Vagina (tissue), 2 donors: ENCODE measurements around the gene MOV10L1. TPM values are rescaled to one million over a fixed set of nuclear protein-coding genes. Genes with fewer than 3 reads are reported as not detected.

Experiments used
- DNase-seq, 2 donors: peaks; one replicate each; pipeline ENCODE4 v3.0.0-alpha.2; 2017; ENCODE audit errors: extremely low spot score in 2 of 2
- H3K27ac ChIP-seq: fragments of 200-600 bp; sonication (generic); one replicate; pipeline ENCODE4 v1.5.1; 2019
- H3K27me3 ChIP-seq: fragments of 200-600 bp; sonication (generic); one replicate; pipeline ENCODE4 v1.5.1; 2019
- H3K36me3 ChIP-seq, 2 donors: fragments of 200-600 bp; sonication (generic); one replicate each; pipeline ENCODE4 v1.5.1; 2017 to 2019
- H3K4me1 ChIP-seq: fragments of 200-600 bp; sonication (generic); one replicate; pipeline ENCODE4 v1.5.1; 2019
- H3K4me3 ChIP-seq, 2 donors: fragments of 200-600 bp; sonication (generic); 1 replicate in 1 of 2; 2 replicates in 1 of 2; pipeline ENCODE4 v1.5.1; 2016 to 2019
- H3K9me3 ChIP-seq: fragments of 200-600 bp; sonication (generic); one replicate; pipeline ENCODE4 v1.5.1; 2019
- CTCF ChIP-seq, 3 experiments: fragments of 450-650 bp in 2 of 3; fragments of 200-600 bp in 1 of 3; sonication (generic) in 1 of 3; IDR thresholded peaks; one replicate each; pipeline ENCODE4 v1.5.1; 2017 to 2019; ENCODE audit warnings: antibody characterized with exemption in 3 of 3, mild to moderate bottlenecking in 2 of 3, moderate library complexity in 2 of 3
- POLR2A ChIP-seq, 2 donors: fragments of 450-650 bp; IDR thresholded peaks; one replicate each; pipeline ENCODE4 v1.6.1; 2017; ENCODE audit warnings: antibody characterized with exemption in 2 of 2, mild to moderate bottlenecking in 2 of 2, moderate library complexity in 2 of 2
- POLR2AphosphoS5 ChIP-seq, 2 donors: sonication (generic); formaldehyde crosslinking; IDR thresholded peaks; one replicate each; pipeline ENCODE4 v1.9.0; 2017; ENCODE audit warnings: antibody characterized with exemption in 2 of 2, mild to moderate bottlenecking in 2 of 2, low read depth in 1 of 2; ENCODE audit not compliant: insufficient read depth in 1 of 2
- intact Hi-C: fragments of 100-400 bp; cut with DNase I; formaldehyde crosslinking; loops from one replicate; pipeline ENCODE4 v1.15.1; 2023
- total RNA-seq: library from RNA; depleted of rRNA; stranded (reverse); fragments of >200 nt; gene quantifications from one replicate; pipeline ENCODE4 v1.2.3, GENCODE V29; 2016

The MOV10L1 gene
- total RNA-seq, 1 donor from 2014 or later, result 0.98 TPM

GRCh38 chr22:50210378-50211139 is 120.8 kb downstream of the MOV10L1 start:
- Histone ChIP-seq H3K4me1 (peaks cover 29% of the 10 kb centered on the region), H3K27ac (no peak overlapping the region), H3K4me3 (no peak overlapping the region), H3K27me3 (no peaks in the 10 kb centered on the region), H3K36me3 (peaks cover 0 to 55% of the 10 kb centered on the region in 2 donors), H3K9me3 (no peaks in the 10 kb centered on the region)
- intact Hi-C loops, result no loop called here
- no peak for DNase-seq
- no peak for TF ChIP-seq POLR2A (IDR thresholded peaks at IDR 0.05)
- no peak for TF ChIP-seq CTCF (IDR thresholded peaks at IDR 0.05)
- no peak for TF ChIP-seq POLR2AphosphoS5 (IDR thresholded peaks at IDR 0.05; ENCODE audit: insufficient read depth in 1 of 2, low read depth in 1 of 2)

DNA sequence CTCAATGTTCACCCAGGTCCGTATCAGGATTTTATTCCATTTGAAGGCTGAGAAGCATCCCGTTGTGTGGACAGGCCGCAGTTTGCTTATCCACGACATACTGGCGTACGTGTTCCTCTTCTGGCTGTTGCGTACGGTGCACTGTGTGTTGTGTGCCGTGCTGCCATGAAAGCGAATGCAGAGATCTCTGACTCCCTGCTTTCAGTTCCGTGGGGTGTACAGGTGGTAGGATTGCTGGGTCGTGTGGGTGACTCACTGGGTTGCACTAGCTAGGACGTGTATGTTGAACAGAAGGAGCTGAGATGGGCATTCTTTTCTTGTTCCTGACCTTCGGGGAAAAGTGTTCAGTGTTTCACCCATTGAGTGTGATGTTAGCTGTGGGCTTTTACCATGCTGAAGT is 121.3 kb downstream of the MOV10L1 start:
- no peak overlapping the region for H3K27ac ChIP-seq
- H3K9me3 ChIP-seq, result no peaks in the 10 kb centered on the region
- H3K4me3 ChIP-seq, result no peak overlapping the region
- H3K36me3 ChIP-seq, result peaks cover 0 to 61% of the 10 kb centered on the region in 2 donors
- H3K27me3 ChIP-seq, result no peaks in the 10 kb centered on the region
- TF ChIP-seq CTCF (IDR thresholded peaks at IDR 0.05) (no peak), POLR2A (IDR thresholded peaks at IDR 0.05) (no peak), POLR2AphosphoS5 (IDR thresholded peaks at IDR 0.05; ENCODE audit: insufficient read depth in 1 of 2, low read depth in 1 of 2) (no peak)
- intact Hi-C loops, result no loop called here
- no peak for DNase-seq
- peaks cover 27% of the 10 kb centered on the region for H3K4me1 ChIP-seq

Other genes starting within 250 kb of the MOV10L1 start
- gene ZBED4, start 236.2 kb upstream of the MOV10L1 start, total RNA-seq, result 9.1 TPM
- gene ALG12, start 171.6 kb upstream of the MOV10L1 start, total RNA-seq, result 21.4 TPM
- gene CRELD2, start 171.4 kb upstream of the MOV10L1 start, total RNA-seq, result 34.4 TPM
- gene PIM3, start 129.2 kb upstream of the MOV10L1 start, total RNA-seq, result 97.2 TPM
- not detected for gene IL17REL, start 77.2 kb upstream of the MOV10L1 start, total RNA-seq
- not detected for gene TTLL8, start 31.7 kb upstream of the MOV10L1 start, total RNA-seq
- 29.2 TPM for gene MLC1, start 4.6 kb upstream of the MOV10L1 start, total RNA-seq
- gene PANX2, start 80.7 kb downstream of the MOV10L1 start, total RNA-seq, result 4.2 TPM
- 40.3 TPM for gene TRABD, start 95.9 kb downstream of the MOV10L1 start, total RNA-seq
- gene SELENOO, start 111.0 kb downstream of the MOV10L1 start, total RNA-seq, result 39.0 TPM
- 45.4 TPM for gene TUBGCP6, start 155.0 kb downstream of the MOV10L1 start, total RNA-seq
- 29.2 TPM for gene HDAC10, start 161.3 kb downstream of the MOV10L1 start, total RNA-seq
- 15.0 TPM for gene MAPK12, start 171.7 kb downstream of the MOV10L1 start, total RNA-seq
- gene MAPK11, start 180.4 kb downstream of the MOV10L1 start, total RNA-seq, result 7.4 TPM
- 180 TPM for gene PLXNB2, start 217.6 kb downstream of the MOV10L1 start, total RNA-seq
- 2.7 TPM for gene DENND6B, start 237.0 kb downstream of the MOV10L1 start, total RNA-seq